NCI-H82 treated with DMSO at 0.1 percent for 48 hours (cell line): ENCODE results near the gene TPX2.
"Not testable (repeated sequence)": the region's sequence is repeated elsewhere in the genome, so short reads cannot be mapped to it uniquely, and the experiment has no call there.

ENCODE experiments used
- DNase-seq: peaks from one replicate; lab custom pipeline; 2025; ENCODE audit not compliant: unreplicated experiment; lab: John Stamatoyannopoulos, UW

TPX2 gene

GRCh38 chr20:31718952-31719643 lies 20.0 kb upstream of the TPX2 start:
- no peak for DNase-seq

GRCh38 chr20:31719644-31720485 lies 19.2 kb upstream of the TPX2 start:
- DNase-seq, result no peak

DNA sequence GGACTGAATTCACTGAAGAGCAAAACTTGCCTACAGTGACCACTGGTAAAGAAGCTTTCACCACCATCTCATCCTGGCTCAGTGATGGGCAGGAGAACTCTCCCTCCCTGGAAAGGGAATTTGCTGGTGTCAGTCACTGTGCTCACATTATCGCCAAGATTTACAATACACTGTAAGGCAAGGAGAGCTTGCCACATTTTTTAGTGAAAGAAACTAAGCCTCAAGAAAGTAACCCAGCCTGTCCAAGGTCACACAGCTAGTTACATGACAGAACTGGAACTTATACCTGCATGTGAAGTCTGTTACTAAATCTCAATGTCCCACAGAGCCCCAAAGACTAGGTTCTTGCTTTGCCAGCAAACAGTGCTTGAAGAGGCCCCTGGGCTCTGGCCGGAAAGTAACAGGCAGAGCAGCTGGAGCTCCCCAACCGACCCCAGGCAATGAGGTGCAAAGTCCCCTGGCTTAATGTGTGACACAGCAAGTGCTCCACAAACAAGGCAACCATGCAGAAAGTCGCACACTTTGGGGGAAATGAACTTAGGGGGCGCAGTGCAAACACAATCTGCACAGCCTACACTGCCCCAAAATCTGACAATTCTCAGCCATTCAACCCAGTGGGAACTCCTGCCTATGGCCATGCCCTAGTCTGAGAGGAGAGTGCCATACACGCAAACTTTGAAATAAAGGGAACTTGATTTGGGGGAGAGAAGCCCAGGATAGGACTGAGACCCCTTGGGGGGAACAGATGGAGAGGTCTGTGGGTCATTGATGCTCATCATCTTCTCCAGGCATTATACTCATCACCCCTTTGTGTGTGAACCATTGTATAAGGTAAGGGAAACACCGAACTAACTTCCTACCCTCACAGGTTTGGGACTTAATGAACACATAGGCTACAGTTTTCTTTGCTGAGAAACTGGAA lies 18.3 kb upstream of the TPX2 start:
- DNase-seq, result no peak

- no peak for DNase-seq
Measured at GRCh38 chr20:31721408-31722256, 17.5 kb upstream of the TPX2 start.

GRCh38 chr20:31722257-31723068 lies 16.6 kb upstream of the TPX2 start, which contains the start of gene BCL2L1:
Gene BCL2L1, minus strand, starts transcription at chr20:31722868. Its CDS starts 650 bp downstream, at chr20:31722218.
- DNase-seq, result peak; percentile 64

GRCh38 chr20:31723069-31723318 lies 16.1 kb upstream of the TPX2 start:
- no peak for DNase-seq

GRCh38 chr20:31723319-31724078 lies 15.6 kb upstream of the TPX2 start:
- DNase-seq, result peak; percentile 92

GRCh38 chr20:31731321-31731717 lies 7.8 kb upstream of the TPX2 start:
- DNase-seq, result no peak

DNA sequence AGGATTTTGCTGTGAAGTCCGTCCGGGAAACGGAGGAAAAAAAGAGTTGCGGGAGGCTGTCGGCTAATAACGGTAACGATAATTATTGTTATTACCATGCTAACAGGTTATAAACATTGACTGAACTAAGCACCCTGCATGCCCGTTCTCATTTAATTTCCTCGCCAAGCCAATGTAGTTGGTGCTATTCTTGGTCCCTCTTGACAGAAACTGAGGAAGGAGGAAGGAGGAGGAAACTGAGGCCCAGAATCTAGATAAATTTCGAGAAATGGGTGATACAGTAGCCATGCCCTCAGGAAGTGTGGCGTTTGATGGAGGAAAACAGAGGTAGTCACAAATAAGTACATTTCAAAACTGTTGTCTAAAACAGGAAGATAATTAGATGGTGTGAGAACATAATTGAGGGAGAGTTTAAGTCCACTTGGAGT lies 474 bp downstream of the TPX2 start:
- no peak for DNase-seq

DNA sequence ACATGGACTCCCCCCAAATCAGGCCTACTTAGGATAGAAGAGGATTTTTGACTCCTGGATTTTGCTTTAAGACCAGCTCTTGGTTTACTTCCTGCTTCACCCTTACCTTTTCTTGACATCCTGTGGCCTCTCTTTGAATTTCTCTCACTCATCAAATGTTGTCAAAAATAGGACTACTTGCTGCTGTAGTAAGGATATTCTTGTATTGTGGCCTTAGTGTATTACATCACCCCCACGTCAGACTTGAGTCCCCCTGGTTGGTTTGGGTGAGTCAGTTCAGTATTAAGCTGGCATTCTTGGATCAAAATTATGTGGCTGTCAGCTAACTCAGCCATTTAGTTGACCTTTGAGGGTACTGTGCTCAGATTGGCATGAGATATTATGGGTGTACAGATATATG lies 1.1 kb downstream of the TPX2 start:
- DNase-seq, result no peak

- no peak for DNase-seq
Measured at GRCh38 chr20:31740656-31741323, 1.7 kb downstream of the TPX2 start.

GRCh38 chr20:31746068-31746878 lies 7.2 kb downstream of the TPX2 start:
- no peak for DNase-seq

- DNase-seq, result not testable (repeated sequence)
Measured at GRCh38 chr20:31747028-31747427, 7.9 kb downstream of the TPX2 start.

GRCh38 chr20:31747640-31748039 lies 8.6 kb downstream of the TPX2 start:
- no peak for DNase-seq

DNA sequence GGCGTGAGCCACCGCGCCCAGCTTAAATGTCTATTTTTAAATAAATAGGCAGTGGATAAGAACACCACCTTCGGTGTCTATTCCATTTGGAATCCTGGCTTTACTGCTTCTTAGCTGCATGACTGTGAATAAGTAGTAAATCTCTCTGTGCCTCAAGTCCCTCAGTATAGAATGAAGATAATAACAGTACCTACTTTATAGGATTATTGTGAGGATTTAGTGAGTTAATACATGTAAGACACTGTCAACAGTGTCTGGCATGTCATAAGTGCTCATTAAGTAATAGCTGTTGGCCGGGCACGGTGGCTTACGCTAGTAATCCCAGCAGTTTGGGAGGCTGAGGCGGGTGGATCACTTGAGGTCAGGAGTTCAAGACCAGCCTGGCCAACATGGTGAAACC lies 10.1 kb downstream of the TPX2 start:
- DNase-seq, result peak; percentile 92

DNA sequence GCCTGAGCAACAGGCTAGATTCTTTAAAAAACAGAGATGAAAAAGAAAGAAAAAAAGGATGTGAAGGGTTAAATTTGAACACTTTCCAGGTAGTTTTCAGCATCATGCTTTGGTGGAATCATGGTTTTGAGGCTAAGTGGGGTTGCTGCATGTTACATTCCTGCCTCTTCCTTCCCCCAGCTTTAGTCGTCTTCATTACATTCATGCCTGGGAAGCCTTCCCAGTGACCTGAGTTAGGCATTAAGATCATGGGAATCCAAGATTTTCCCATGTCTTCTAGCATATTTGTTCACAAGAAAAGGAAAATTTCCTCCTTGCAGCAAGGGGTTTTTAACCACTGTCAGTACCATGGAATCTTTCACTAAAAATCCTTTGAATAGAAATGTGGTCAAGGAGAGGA lies 12.0 kb downstream of the TPX2 start:
- no peak for DNase-seq

DNA sequence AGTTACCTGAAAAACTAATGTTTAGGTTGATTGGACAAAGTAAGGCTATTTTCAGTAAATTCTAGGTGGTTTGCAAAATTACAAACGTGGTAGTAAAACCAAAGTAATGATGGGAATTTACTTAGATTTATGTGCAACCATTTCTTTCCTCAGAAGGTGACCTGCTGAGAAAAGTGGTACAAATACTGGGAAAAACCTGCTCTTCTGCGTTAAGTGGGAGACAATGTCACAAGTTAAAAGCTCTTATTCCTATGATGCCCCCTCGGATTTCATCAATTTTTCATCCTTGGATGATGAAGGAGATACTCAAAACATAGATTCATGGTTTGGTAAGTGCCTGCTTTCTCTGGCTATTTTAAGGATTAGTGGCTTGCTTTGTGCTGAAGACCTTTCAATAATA lies 18.2 kb downstream of the TPX2 start:
- DNase-seq, result no peak

DNA sequence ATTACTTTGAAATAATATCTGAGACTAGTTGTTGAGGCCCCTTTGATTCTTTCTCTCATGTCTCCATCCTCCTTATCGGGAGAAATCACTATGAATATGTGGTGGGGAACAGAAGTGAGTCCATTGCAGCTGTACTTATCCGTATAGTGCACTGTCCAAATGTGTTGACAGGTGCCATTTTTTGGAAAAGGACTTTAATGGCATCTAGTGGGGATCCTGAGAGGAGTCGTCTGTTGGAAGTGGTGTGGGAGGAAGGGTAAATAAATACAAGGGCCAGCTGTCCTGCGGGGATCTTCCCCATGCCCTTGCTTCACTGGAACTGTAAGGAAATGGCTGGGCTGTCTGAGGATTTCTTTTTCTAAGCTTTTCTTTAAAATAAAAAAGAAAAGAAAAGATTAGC lies 19.4 kb downstream of the TPX2 start:
- no peak for DNase-seq
